ENCODE results near the gene FYTTD1. TPM values are rescaled to one million over a fixed set of nuclear protein-coding genes. Genes with fewer than 3 reads are reported as not detected.

FYTTD1 gene
- total and polyA plus RNA-seq, 2 of the 4 experiments (the other 2 are of a cell fraction) = 20.4 to 50.2 TPM

GRCh38 chr3:197748597-197749314, 927 bp upstream of the FYTTD1 start:
- dilution Hi-C loops (cut with HindIII; ENCODE audit: low sequenced_read_pairs, unreplicated experiment) (no loop called here), in situ Hi-C loops (cut with MboI; ENCODE audit: low sequenced_read_pairs) (no loop called here), intact Hi-C loops (cut with micrococcal nuclease) (loop anchor here (1.0 kb wide), 1 partner anchor 11 kb away; no protein-coding TSS in a partner anchor)
- H3K36me3 ChIP-seq (ENCODE audit: control insufficient read depth, insufficient read depth, low read length) = no peaks in the 10 kb centered on the region
- H3K23ac ChIP-seq (ENCODE audit: low read depth, low read length) = peak overlapping the region; percentile 98
- peaks cover 7 to 17% of the 10 kb centered on the region in 2 experiments; a peak in 3 of 4 replicates for H3K79me1 ChIP-seq (ENCODE audit: low read depth in 1 of 2, low read length in 2 of 2)
- H3K4ac ChIP-seq (ENCODE audit: low read depth, low read length) = peak overlapping the region; percentile 90
- H2BK120ac ChIP-seq (ENCODE audit: low read depth, low read length) = peak overlapping the region; percentile 75
- DNase-seq = peak; percentile 43
- WGBS, 2 experiments (ENCODE audit: extremely low coverage in 2 of 2, insufficient read length in 1 of 2) = no CpG with 5 or more reads among the region's 12 CpGs
- no peak for ATAC-seq (ENCODE audit: low read depth)
- H2BK20ac ChIP-seq (ENCODE audit: low read depth, low read length) = peak overlapping the region; percentile 24; the same call in 1 of the 2 replicates
- peak overlapping the region; percentile 75; the same call in 1 of the 2 replicates for H4K5ac ChIP-seq (ENCODE audit: low read depth, low read length)
- H3K9me1 ChIP-seq (ENCODE audit: insufficient read depth, low read length) = peaks cover 3% of the 10 kb centered on the region; the same call in 1 of the 2 replicates
- no peaks in the 10 kb centered on the region for H3K9me3 ChIP-seq (ENCODE audit: control insufficient read depth, insufficient read depth, low read length)
- TF ChIP-seq CHD1 (IDR thresholded peaks at IDR 0.05; ENCODE audit: low read depth, low read length) (0 out of 2 replicates have a peak, but pooled peaks have one; percentile 55), CEBPB (IDR thresholded peaks at IDR 0.05; ENCODE audit: low read depth, low read length) (0 out of 2 replicates have a peak, but pooled peaks have one; percentile 30), MAZ (IDR thresholded peaks at IDR 0.05; ENCODE audit: borderline replicate concordance, low read depth, low read length) (no peak)
- no TSS peak for BruUV-seq (replicated peaks)
- peak overlapping the region; percentile 67 for H4K91ac ChIP-seq (ENCODE audit: insufficient read depth, low read depth, low read length)
- peak overlapping the region; percentile 56; the same call in 1 of the 2 replicates for H3K56ac ChIP-seq (ENCODE audit: extremely low read depth, insufficient read depth, low read length)
- ChIA-PET CTCF (interaction anchor here (0.5 to 0.7 kb wide), 4 partner anchors 34 to 184 kb away, joined by 3 to 7 read pairs (median 3); no protein-coding TSS in a partner anchor), POLR2A (ENCODE audit: unreplicated experiment) (no interaction called here)
- H2AK5ac ChIP-seq (ENCODE audit: low read depth, low read length) = peak overlapping the region; percentile 23; the same call in 1 of the 2 replicates
- peak overlapping the region; percentile 77 for H3K14ac ChIP-seq (replicated peaks; ENCODE audit: low read depth, low read length)
- H3K4me3 ChIP-seq (ENCODE audit: insufficient read depth, low read depth, low read length) = peak overlapping the region; percentile 89
- peak overlapping the region; percentile 85 for H3K27ac ChIP-seq (ENCODE audit: insufficient read depth, low read length)
- peak overlapping the region; percentile 85 for H2AK9ac ChIP-seq (replicated peaks; ENCODE audit: low read depth, low read length, poor library complexity)
- peak overlapping the region; percentile 99 for H3K4me2 ChIP-seq (ENCODE audit: low read depth, low read length)
- H2BK5ac ChIP-seq (ENCODE audit: low read depth, low read length, poor library complexity, severe bottlenecking) = peak overlapping the region; percentile 80
- H4K8ac ChIP-seq (ENCODE audit: low read depth in 2 of 2, low read length in 2 of 2) = peak overlapping the region; percentile 45 to 70; a peak in 3 of 4 replicates
- H3K18ac ChIP-seq (ENCODE audit: low read depth, low read length) = peak overlapping the region; percentile 72
- H3K27me3 ChIP-seq (ENCODE audit: control insufficient read depth, insufficient read depth, low read length) = no peaks in the 10 kb centered on the region
- H2AFZ ChIP-seq (replicated peaks; ENCODE audit: low read length, poor library complexity) = peak overlapping the region; percentile 100
- H4K20me1 ChIP-seq (ENCODE audit: insufficient read depth, low read length) = peaks cover 35% of the 10 kb centered on the region
- peak overlapping the region; percentile 88 for H3K9ac ChIP-seq (ENCODE audit: low read depth, low read length)
- H2BK15ac ChIP-seq (ENCODE audit: low read depth, low read length) = peak overlapping the region; percentile 92; the same call in 2 of the 3 replicates
- peaks cover 2% of the 10 kb centered on the region for H3K4me1 ChIP-seq (ENCODE audit: control insufficient read depth, insufficient read depth, low read length)
